ENCODE data around the gene HES1. TPM values are rescaled to one million over a fixed set of nuclear protein-coding genes. Genes with fewer than 3 reads are reported as not detected.

Gene HES1
- total RNA-seq, 1 donor from 2014 or later = 127 TPM

DNA sequence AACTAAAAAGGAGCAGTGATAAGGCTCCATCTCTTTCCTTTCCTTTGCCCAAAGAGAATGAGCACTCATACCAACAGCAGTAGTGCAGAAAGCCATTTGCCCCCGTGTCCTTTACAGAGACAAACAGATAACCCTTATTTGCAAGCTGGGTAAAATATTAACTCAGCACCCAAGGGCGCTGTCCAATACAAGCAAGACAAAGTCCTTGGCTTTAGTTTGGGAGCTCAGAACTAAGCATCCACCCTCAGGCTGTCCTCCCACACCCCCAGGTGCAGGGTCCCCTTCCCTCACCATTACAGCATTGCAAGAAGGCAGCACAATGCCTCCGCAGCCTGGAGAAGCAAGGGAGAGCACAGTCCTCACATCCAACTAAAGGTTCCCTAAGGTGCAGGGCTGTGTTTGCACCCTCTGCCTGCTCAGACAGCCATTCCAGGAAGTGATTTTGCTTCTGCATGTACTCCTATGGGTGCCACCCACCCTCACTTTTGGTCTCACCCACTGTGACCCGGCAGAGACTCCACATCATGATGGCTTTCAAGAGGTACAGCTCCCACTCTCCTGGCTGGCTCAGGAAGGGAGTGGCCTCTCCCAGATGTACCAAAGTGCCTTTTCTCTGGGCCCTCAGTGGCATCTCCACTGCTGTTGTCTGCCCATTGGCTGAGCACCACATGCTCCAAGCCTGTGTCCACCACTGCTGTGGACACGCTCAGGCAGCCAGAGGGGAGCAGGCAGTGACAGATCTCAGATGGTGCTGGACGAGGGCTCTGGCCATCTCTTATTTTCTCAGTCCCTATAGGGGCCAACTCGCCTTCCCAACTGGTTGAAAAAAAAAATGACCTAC, 34.1 kb upstream of the HES1 start:
- no peak for DNase-seq (ENCODE audit: extremely low read depth, low read depth, low spot score)

DNA sequence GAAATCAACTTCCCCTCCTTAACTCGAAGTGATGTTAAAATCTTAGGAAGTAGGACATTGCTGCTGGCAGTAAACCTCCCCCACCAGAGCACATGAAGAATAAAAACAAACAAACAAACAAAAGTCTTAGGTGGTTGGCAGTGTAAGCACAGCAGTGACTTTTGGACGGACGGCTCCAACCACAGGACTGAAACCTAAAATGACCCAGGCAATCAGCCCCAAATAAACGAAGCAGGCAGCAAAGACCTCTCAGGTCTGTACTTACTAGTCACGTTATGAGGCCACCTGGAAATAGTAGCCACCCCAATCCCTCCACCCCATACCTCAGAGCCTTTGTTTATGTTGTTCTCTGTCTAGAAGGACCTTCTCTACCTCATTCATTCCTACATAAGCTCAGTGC, 33.5 kb upstream of the HES1 start:
- no peak for DNase-seq (ENCODE audit: extremely low read depth, low read depth, low spot score)

DNA sequence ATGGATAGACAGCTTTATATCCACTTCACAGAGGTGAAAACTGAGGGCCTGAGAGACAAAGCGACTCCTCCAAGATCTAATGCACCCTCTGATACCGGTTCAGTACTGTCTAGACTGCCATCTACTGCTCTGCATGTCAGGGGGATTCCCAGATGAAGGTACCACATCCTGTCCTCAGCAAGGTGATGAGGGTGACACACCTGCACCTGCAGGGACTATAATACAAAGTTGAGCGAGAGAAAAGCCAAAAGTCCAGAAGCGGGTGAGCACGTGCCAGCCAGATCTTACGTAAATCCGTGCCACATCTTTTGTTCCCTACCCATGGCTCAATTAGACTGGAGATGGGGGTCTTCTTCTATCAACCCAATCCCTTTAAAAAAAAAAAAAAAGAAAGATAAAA, 32.4 kb upstream of the HES1 start:
- DNase-seq (ENCODE audit: extremely low read depth, low read depth, low spot score) = no peak

DNA sequence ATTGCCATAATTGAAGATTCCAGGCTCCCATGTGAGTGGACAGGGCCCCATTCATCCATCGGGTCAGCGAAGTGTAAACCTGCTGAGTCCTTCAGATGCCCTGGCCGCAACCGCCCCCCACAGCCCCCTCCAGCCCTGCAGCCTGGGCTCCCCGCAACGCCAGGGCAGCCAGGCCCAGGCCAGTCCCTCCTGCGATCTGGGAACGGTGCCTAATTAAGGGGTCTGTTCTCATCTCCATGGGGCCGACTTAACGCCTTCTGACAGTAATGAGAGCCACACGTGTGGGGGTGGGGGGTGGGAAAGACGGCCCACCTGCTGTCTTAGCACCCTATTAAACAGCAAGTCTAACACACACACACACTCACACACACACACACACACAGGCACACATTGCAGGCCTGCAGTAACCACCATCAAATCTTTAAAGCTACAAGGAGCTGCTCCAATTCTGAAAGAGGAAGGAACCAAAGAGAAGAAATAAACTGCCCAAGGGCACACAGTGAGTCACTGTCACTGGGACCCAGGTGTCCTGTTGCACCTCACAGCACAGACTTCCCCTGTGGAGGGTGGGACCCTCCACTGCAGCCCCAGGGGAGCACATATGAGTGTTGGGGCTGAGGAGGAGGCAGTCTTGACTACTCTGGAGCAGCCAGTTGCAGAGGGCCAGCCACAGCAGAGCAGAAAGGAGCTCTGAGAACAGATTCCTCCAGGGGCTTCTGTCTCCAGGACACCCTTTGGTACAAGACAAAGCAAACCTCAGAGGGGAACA, 31.8 kb upstream of the HES1 start:
- DNase-seq (ENCODE audit: extremely low read depth, low read depth, low spot score) = no peak

DNA sequence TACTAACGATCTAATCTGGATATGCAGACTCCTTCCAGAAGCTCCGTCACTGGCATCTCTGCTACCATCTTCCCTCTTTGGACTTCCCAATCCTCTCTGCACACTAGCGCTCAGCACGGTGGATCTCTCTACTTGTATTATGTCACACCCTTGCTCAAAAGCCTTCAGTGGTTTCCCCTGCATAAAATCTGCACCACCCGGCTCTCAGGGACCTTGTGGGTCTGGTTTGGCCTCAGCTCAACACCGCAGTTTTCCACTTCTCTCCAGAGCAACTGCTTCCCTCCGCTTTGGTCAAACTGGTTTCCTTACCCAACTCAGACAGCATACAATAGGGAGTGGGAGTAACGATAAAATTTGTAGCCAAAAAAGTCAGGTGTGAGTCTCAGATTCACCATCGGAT, 30.7 kb upstream of the HES1 start:
- no peak for DNase-seq (ENCODE audit: extremely low read depth, low read depth, low spot score)

DNA sequence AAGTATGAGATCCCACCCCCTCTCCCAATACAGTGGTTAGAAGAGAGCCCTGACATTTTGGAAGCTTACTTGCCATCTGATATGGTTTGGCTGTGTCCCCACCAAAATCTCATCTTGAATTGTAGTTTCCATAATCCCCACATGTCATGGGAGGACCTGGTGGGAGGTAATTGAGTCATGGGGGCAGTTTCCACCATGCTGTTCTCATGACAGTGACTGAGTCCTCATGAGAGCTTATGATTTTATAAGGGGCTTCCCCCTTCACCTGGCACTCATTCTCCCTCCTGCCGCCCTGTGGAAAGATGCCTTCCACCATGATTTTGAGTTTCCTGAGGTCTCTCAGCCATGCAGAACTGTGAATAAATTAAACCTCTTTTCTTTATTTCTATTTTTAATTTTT, 28.8 kb upstream of the HES1 start:
- no peak for DNase-seq (ENCODE audit: extremely low read depth, low read depth, low spot score)

DNA sequence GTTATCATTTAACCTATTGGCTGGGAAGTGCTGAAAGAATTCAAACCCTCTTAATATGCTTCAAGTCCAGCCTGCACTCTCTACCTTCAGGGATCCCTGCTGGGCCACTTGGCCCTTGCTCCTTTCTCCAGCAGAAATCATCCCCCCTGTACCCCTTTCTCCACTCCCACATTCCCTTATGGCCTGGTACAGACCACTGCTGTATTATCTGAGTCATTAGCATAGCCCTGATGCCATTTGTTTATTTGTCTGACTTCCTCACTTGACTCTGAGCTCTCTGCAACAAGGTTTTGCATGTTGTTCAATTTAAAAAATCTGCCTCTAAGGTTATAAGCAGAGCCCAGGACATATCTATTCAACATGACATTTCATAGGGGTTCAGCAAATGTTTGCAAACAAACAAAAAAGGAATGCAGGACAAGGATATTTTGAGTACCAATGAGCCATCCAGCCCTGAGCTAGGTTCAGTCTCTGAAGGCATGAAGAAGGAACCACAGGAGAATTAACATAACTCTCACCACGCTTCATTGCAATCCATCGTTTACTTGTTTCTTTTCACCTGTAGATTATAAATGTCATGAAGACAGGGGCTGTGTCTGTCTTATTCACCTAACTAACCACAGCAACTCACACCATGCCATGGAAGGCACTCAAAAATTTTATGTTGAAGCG, 26.6 kb upstream of the HES1 start:
- DNase-seq (ENCODE audit: extremely low read depth, low read depth, low spot score) = no peak

DNA sequence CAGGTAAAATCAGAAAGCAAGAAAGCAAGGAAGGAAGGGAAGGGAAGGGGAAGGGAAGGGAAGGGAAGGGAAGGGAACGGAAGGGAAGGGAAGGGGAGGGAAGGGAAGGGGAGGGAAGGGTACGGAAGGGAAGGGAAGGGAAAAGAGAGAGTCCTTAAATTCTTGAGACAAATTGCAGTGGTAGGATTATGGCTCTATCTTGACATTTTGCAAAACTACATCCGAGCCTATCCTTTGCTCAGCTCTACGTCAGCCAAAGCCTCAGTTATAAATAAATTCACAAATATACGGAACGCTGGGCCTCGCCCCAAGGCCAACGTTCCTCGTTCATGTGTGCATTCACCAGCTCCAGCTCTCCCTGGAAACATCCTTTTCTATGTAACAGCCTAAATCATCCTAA, 25.5 kb upstream of the HES1 start:
- no peak for DNase-seq (ENCODE audit: extremely low read depth, low read depth, low spot score)

DNA sequence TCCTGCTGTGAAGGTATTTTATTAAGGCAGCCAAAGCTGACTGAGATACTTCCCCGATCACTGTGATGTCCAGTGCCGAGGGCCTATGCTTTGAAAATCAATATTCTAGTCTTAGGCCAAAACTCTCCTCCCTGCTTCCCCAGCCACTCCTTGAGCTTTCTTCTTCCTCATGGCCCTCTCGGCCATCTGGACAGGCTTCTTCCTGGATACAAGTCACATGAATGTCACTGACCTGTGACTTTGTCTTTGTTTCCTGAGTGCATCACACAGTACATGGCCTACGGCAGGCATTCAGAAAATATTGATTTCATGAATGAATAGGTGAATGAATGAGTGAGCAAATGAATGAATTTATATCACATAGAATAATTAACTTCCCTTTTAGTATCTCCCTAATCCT, 24.6 kb upstream of the HES1 start:
- no peak for DNase-seq (ENCODE audit: extremely low read depth, low read depth, low spot score)

DNA sequence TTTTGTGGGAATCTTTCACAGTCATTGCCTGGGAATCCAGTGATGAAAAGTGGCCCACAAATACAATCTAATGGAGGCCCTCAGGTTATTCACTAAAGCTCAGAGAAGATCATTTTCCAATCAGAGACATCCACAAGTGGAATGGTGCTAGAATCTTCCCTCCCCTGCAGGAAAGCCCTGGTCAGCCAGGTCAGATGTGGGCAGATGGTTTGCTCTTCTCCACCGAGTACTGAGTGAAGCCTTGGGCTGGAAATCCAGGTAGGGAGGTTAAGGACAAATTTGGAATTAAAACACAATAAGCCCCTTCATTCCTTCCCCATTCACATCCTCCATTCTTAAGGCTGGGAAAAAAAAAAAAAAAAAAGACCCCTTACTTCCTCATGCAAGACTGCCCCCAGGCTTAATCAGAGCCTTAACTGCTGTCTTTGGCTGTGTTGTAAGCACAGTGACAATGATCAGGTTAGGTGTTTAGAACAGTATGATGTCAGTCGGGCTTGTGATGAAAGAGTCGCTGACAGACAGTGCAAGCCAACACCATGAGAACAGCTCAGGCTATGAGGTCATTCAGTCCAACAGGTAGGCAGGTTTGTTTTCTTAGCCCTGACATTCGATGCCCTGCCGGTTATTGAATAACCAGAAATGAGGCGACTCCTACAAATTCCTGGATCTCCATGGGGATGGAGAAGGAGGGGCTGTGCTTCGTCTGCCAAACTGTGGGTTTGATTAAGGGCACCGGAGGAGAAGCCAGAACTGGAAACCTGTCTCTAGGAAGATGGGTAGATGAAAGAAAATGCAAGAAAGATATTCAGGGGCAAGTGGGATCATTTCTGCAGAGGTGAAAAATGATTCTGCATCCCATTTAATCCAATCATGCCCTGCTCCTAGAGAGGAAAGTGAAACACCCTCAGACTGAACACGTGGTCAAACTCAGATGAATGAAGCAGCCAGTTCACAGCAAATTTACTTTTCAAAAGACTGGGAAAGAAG, 23.5 kb upstream of the HES1 start:
- no peak for DNase-seq (ENCODE audit: extremely low read depth, low read depth, low spot score)

DNA sequence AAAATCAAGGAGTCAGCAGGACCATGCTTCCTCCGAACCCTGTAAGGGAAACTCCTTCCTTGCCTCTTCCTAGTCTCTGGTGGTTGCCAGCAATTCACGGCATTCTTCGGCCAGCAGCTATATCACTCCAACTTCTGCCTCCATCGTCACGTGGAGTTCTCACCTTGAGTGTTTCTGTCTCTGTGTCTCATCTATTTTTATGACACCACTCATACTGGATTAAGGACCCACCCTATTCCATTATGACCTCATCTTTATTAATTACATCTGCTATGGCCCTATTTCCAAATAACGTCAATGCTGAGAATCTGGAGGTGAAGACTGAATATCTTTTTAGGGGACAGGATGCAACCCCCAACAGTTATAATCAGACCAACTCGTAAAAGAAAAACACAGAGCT, 21.8 kb upstream of the HES1 start:
- no peak for DNase-seq (ENCODE audit: extremely low read depth, low read depth, low spot score)

DNA sequence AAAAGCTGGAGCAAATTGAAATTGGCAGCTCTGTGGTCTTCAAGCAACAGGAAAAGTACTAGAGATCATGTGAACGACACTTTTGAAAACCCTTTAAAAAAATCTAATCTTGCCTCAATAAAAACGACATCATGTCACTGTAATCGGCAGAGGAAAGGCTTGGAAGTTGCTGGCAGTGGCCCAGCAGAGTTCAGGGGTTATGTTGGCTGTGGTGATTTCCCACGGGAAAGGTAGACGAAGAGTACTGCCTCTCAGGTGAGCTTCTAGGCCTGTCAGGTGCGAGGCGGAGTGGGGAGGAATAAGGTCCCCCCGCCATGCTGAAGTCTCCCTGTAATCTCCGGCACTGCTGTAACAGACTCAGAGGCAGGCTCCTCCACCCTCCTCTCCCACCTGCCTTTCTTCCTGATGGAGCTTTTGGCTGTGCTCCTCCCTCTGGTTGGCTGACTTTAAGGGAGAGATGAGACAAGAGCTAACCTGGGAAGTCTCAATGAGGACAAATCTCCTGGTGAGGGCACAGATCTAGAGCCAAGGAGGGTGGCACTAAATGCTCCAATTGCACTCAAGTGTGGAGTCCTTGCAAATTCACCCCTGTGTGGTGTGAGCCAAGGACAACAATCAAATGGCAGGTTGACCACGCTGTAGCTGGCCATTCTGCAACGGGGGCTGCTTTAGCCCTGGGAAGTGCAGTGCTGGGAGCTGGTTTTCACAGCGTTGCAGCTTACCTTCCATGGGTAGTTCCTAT, 18.7 kb upstream of the HES1 start:
- no peak for DNase-seq (ENCODE audit: extremely low read depth, low read depth, low spot score)

DNA sequence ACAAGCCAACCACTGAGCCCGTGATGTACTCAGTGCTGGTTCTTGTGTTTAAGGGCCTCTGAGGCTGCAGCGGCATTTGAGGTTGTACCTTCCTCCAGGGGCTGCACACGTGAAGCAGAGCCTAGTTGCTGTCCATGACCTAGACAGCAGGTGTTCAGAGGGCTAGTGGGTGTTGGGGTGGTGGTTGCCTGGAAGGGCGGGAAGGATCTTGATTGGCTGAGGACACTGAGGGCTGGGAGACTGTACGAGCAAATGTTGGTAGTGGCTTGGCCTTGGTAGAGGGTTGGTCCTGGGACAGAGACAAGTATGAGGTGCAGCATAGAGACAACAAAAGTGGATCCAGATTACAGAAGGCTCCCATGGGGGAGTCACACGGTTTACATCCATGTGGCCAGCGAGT, 17.0 kb upstream of the HES1 start:
- no peak for DNase-seq (ENCODE audit: extremely low read depth, low read depth, low spot score)

DNA sequence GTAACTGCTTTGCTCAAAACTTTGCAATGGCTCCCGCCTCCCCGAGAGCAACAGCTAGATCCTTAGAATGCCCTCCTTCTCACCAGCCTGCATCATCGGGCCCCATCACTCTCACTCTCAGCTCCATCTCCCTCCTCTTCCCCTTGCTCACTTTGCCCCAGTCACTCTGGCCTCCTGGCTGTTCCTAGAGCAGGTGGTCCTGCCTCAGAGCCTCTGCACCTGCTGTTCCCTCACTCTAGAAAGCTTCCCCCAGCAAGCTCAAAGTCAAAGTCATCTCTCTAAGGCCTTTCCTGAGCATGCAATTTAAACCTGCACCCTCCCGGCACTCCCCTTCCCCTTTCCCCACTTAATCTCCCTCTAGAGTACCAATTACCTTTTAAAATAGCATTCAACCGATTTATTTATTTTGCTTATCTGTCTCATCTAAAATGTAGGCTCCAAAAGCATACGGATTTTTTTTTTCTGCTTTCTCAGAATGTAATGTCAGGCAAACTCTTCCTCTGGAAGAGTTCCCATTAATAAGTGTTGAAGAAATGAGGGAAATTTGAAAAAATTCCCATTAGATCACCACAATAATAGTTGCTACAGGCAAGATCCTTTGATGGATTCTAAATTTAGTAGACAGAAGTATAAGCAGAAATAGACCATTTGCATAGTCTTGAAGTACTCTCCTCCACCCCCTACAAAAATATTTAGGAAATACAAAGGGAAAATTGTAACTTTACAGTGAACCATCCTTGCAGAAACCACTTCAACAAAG, 15.9 kb upstream of the HES1 start:
- DNase-seq (ENCODE audit: extremely low read depth, low read depth, low spot score) = no peak

DNA sequence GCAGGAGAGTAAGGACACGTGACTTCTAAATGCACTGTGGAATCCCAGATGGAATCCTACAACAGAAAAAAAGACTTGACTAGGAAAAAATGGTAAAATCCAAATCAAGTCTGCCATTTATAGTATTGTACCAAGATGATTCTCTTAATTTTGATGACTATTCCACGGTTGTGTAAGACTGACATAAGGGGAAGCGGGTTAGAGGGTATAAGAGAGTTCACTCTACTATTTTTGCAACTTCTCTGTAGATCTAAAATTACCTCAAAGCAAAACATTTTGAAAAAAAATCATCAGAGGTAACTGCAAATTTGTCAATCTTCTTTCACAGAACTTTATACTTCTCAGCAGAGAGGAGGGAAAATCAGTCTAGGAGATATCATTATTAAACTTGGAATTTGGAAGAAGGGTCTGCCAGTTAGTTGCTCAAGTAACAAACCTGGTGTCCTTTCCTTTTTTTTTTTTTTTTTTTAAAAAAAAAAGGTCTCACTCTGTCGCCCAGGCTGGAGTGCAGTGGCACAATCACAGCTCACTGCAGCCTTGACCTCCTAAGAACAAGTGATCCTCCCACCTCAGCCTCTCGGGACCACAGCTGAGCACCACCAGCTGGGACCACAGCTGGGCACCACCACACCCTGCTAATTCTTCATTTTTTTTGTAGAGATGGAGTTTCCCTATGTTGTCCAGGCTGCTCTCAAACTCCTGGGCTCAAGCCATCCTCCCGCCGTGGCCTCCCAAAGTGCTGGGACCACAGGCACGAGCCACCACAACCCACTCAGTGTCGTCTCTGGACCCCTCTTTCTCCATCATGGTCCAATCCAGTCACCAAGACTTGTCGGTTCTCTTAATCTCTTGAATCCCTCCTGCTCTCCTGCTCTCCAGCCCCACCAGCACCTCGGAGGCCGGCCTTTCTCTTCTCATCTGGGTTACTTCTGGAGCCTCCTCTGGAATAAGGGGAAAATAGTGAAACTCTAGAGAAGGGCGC, 14.9 kb upstream of the HES1 start:
- no peak for DNase-seq (ENCODE audit: extremely low read depth, low read depth, low spot score)

DNA sequence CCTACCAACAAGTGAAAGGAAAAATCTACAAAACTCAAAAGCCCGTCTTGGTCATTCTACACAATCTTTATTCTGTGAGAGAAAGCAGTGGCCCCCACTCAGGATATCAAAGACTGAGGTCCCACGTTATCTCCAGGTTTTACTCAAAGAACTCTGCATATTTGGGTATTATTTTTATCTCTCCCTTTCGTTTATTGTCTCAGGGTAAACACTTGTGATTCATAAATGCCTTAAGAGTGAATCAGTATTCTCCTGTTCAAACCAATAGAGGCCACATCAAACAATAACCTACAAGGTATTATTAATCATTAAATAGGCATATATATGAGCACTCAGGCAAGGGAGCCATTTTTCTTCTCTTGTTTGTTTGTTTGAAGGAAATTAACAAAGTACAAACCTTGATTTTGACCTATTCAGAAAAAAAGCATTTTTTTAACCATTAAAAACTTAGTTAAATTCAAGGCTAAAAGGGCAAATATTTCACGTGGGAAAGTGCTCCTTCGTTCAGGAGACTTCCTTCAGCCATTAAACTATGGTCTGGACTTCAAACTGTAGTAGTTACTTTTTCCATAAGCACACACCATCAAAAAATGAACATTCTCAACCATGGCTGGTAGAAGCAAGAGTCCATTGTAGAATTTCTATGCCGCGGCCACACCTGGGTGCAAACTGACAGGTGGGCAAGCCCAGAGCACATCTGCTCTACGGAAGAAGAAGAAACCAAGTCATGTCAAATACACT, 13.9 kb upstream of the HES1 start:
- no peak for DNase-seq (ENCODE audit: extremely low read depth, low read depth, low spot score)

DNA sequence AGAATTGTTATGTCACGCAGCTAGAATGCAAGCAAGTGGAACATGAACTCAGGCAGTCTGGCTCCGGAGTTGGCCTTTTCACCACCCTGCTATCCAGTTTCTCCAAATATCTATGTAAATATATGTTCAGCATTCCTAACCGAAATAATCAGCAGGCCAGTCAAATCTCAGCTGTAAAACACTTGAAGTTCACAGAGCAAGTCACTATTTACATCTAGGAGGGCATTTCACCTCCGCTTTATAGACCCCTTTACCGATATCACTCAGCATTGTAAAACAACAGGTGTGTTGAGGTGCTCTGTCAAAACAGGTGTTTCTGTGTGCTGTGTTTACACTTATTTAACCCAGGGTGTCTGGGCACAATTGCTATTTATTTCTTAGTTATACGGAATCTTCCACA, 12.2 kb upstream of the HES1 start:
- no peak for DNase-seq (ENCODE audit: extremely low read depth, low read depth, low spot score)
